ENCODE results near the gene ITGB5. TPM values are rescaled to one million over a fixed set of nuclear protein-coding genes. Genes with fewer than 3 reads are reported as not detected.
"Not testable (repeated sequence)": the region's sequence is repeated elsewhere in the genome, so short reads cannot be mapped to it uniquely, and the experiment has no call there.

ITGB5 gene
- total and polyA plus RNA-seq, 2 experiments from 2014 or later: 33.9 to 383 TPM

DNA sequence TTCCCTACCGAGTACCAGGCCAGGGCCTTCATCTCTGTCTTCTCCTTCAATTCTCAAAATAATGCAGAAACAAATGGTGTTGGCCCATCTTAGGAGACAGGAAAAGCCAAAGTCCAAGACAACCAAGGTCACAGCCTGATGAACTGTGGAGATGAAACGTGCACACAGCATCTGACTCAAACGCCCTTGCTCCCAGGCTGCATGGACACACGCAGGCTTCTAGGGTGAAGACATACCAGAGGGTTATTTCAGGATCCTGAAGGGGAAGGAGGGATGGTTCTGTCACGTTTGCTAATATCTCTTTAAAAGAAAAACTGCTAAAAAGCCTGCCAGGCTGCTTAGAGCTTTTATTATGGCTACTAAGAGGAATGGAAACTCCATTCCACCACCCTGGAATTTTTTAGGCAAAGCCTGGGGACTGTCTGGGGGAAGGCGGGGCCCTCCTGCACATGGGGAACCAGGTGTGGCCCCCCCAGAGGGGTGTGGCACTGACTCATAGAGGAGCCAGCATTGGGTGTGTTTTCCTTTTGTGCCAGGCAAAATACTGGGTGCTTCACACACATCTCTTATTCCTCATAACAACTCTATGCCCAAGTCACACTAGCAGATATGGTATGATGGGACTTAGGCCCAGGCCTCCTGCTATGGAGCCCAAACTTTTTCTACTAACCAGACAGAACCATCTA lies 94.0 kb downstream of the ITGB5 start:
- Histone ChIP-seq H3K4me3 (no peak overlapping the region), H3K27ac (peak overlapping the region; percentile 98), H2AFZ (no peak overlapping the region), H3K27me3 (replicated peaks; ENCODE audit: insufficient read depth) (no peaks in the 10 kb centered on the region), H3K4me1 (ENCODE audit: insufficient read depth) (peaks cover 40% of the 10 kb centered on the region), H3K4me2 (ENCODE audit: unreplicated experiment) (peak overlapping the region; percentile 70), H3K9me2 (ENCODE audit: insufficient read depth) (no peaks in the 10 kb centered on the region), H3K9ac (peak overlapping the region; percentile 84), H3F3A (ENCODE audit: insufficient read depth) (peaks cover 41% of the 10 kb centered on the region), H3K36me3 (ENCODE audit: low read depth) (peaks cover 12% of the 10 kb centered on the region; the same call in 1 of the 2 replicates), H3K79me2 (ENCODE audit: insufficient read depth) (peaks cover 26% of the 10 kb centered on the region), H3K9me3 (ENCODE audit: low read depth) (no peaks in the 10 kb centered on the region), H4K20me1 (ENCODE audit: insufficient read depth) (no peaks in the 10 kb centered on the region)
- TF ChIP-seq EZH2 (IDR thresholded peaks at IDR 0.05; ENCODE audit: insufficient read depth, poor library complexity, severe bottlenecking) (no peak), EZH2phosphoT487 (IDR thresholded peaks at IDR 0.05; ENCODE audit: insufficient read depth, low read depth) (no peak)
- in situ Hi-C loops (cut with MboI): loop anchor here (10.0 kb wide), 1 partner anchor 92 kb away; the partner anchor contains the start of gene ITGB5
- DNase-seq: peak; percentile 56
- 76 to 81% methylated on average over 6 of the region's 6 CpGs for WGBS, 2 experiments (ENCODE audit: low coverage in 1 of 2, low lambda C conversion rate in 2 of 2, missing lambda C conversion rate in 2 of 2)

DNA sequence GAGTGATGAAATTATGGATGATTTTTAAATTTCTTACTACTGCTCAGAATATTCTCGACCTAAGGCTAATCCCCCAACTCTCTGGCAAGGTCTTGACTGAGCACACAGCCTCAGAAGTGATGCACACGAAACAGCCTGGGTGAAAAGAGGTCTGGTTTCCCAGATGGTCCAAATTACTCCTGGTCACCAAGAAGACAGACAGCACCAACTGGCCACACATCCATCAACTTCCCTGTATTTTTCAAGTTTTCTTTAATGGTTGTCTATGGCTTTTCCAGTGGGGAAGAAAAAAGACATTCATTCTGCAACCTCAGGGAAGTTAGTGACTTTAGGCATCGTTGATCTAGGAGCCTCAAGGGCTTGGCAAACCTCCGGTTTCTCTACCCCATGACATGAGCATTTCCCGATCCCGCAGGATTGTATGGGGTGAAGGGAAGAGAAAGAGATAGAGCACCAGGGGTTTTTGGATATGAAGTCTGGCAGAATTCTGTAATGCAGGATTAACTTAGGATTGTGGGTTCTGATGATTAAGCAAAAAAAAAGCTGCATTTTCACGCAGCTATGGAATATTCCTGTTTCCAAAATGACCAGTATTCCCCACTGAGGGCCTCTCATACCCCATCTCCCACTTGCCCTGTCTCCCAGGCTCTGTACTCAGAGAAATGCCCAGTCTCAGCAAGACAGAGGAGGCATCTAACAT lies 94.7 kb downstream of the ITGB5 start:
- Histone ChIP-seq H3K9me3 (ENCODE audit: low read depth) (no peaks in the 10 kb centered on the region), H4K20me1 (ENCODE audit: insufficient read depth) (no peaks in the 10 kb centered on the region), H3K4me3 (peak overlapping the region; percentile 36), H3K9ac (peak overlapping the region; percentile 84), H3F3A (ENCODE audit: insufficient read depth) (peaks cover 42% of the 10 kb centered on the region), H3K4me2 (ENCODE audit: unreplicated experiment) (peak overlapping the region; percentile 70), H3K36me3 (ENCODE audit: low read depth) (peaks cover 8% of the 10 kb centered on the region; the same call in 1 of the 2 replicates), H3K79me2 (ENCODE audit: insufficient read depth) (peaks cover 33% of the 10 kb centered on the region), H3K27me3 (replicated peaks; ENCODE audit: insufficient read depth) (no peaks in the 10 kb centered on the region), H3K27ac (peak overlapping the region; percentile 98), H2AFZ (no peak overlapping the region), H3K4me1 (ENCODE audit: insufficient read depth) (peaks cover 42% of the 10 kb centered on the region), H3K9me2 (ENCODE audit: insufficient read depth) (no peaks in the 10 kb centered on the region)
- in situ Hi-C loops (cut with MboI): loop anchor here (10.0 kb wide), 1 partner anchor 92 kb away; the partner anchor contains the start of gene ITGB5
- 58% methylated on average over 7 of the region's 7 CpGs for WGBS, 2 experiments (ENCODE audit: low coverage in 1 of 2, low lambda C conversion rate in 2 of 2, missing lambda C conversion rate in 2 of 2)
- peak; percentile 35 for DNase-seq
- TF ChIP-seq EZH2phosphoT487 (IDR thresholded peaks at IDR 0.05; ENCODE audit: insufficient read depth, low read depth): no peak
- no peak for TF ChIP-seq EZH2 (IDR thresholded peaks at IDR 0.05; ENCODE audit: insufficient read depth, poor library complexity, severe bottlenecking)

DNA sequence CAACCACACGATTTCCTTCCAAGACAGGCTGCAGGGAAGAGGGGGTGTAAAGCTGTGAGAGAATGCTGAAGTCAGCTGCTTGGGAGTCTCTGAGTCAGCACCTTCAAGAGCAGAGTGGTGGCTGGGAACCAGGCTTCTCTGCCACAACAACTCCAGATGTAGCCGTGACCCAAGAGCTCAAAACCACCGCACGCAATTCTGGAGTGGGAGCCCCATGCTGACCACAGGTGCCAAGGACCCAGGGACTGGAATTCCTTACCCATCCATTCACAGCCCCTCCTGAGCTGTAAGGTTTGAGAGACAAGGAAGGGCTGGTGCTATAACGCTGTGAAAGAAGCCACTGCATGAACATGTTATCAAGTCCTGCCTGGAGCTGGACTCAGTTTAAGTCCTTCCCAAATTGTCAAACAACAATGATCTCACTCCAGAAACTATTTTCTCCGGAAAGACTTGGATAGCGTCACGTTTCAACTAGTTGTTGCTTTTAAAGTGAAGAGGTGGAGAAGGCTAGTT lies 95.5 kb downstream of the ITGB5 start:
- H3K27ac ChIP-seq: peak overlapping the region; percentile 98
- no peak for TF ChIP-seq EZH2 (IDR thresholded peaks at IDR 0.05; ENCODE audit: insufficient read depth, poor library complexity, severe bottlenecking)
- no peak for TF ChIP-seq EZH2phosphoT487 (IDR thresholded peaks at IDR 0.05; ENCODE audit: insufficient read depth, low read depth)
- no peaks in the 10 kb centered on the region for H4K20me1 ChIP-seq (ENCODE audit: insufficient read depth)
- H3K9ac ChIP-seq: peak overlapping the region; percentile 84
- WGBS, 2 experiments (ENCODE audit: low coverage in 1 of 2, low lambda C conversion rate in 2 of 2, missing lambda C conversion rate in 2 of 2): 0 to 3% methylated on average over 8 of the region's 8 CpGs
- H3K9me3 ChIP-seq (ENCODE audit: low read depth): no peaks in the 10 kb centered on the region
- peaks cover 50% of the 10 kb centered on the region for H3K4me1 ChIP-seq (ENCODE audit: insufficient read depth)
- peak overlapping the region; percentile 70 for H3K4me2 ChIP-seq (ENCODE audit: unreplicated experiment)
- H3K9me2 ChIP-seq (ENCODE audit: insufficient read depth): no peaks in the 10 kb centered on the region
- in situ Hi-C loops (cut with MboI): loop anchor here (10.0 kb wide), 1 partner anchor 93 kb away; the partner anchor contains the start of gene ITGB5
- H2AFZ ChIP-seq: no peak overlapping the region
- H3K4me3 ChIP-seq: peak overlapping the region; percentile 36
- peaks cover 5% of the 10 kb centered on the region; the same call in 1 of the 2 replicates for H3K36me3 ChIP-seq (ENCODE audit: low read depth)
- H3K79me2 ChIP-seq (ENCODE audit: insufficient read depth): peaks cover 40% of the 10 kb centered on the region
- no peaks in the 10 kb centered on the region for H3K27me3 ChIP-seq (replicated peaks; ENCODE audit: insufficient read depth)
- DNase-seq: peak; percentile 99
- H3F3A ChIP-seq (ENCODE audit: insufficient read depth): peaks cover 50% of the 10 kb centered on the region

DNA sequence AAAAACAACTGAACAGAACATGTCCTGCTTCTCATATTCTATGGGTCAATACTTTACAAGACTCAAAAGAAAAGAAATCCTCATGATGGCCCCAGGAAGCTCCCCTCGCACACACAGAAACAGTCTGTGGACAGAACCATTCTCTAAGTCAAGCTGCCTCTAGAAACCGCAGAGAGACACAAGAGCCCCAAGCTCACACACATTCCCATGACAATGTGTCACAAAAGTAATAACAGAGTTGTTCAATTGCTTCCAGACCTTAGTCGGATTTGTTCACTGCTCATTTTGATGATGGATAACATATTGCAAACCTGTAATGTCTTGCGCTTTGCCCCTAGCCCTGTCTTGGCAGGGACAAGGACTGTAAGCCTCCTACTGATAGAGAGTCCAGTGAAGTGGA lies 96.0 kb downstream of the ITGB5 start:
- H3K9me3 ChIP-seq (ENCODE audit: low read depth): no peaks in the 10 kb centered on the region
- H3K36me3 ChIP-seq (ENCODE audit: low read depth): peaks cover 5% of the 10 kb centered on the region; the same call in 1 of the 2 replicates
- peaks cover 42% of the 10 kb centered on the region for H3K79me2 ChIP-seq (ENCODE audit: insufficient read depth)
- WGBS, 2 experiments (ENCODE audit: low coverage in 1 of 2, low lambda C conversion rate in 2 of 2, missing lambda C conversion rate in 2 of 2): 9 to 14% methylated on average over 4 of the region's 4 CpGs
- no peaks in the 10 kb centered on the region for H3K27me3 ChIP-seq (replicated peaks; ENCODE audit: insufficient read depth)
- H4K20me1 ChIP-seq (ENCODE audit: insufficient read depth): no peaks in the 10 kb centered on the region
- in situ Hi-C loops (cut with MboI): loop anchor here (10.0 kb wide), 1 partner anchor 94 kb away; the partner anchor contains the start of gene ITGB5
- peak; percentile 91 for DNase-seq
- no peaks in the 10 kb centered on the region for H3K9me2 ChIP-seq (ENCODE audit: insufficient read depth)
- peak overlapping the region; percentile 51 for H3K4me2 ChIP-seq (ENCODE audit: unreplicated experiment)
- peak overlapping the region; percentile 35 for H3K4me3 ChIP-seq
- H3K4me1 ChIP-seq (ENCODE audit: insufficient read depth): peaks cover 55% of the 10 kb centered on the region
- peak overlapping the region; percentile 98 for H3K27ac ChIP-seq
- H3K9ac ChIP-seq: peak overlapping the region; percentile 84
- H2AFZ ChIP-seq: no peak overlapping the region
- peaks cover 50% of the 10 kb centered on the region for H3F3A ChIP-seq (ENCODE audit: insufficient read depth)
- peak; percentile 67; the same call in 1 of the 2 replicates for TF ChIP-seq EZH2phosphoT487 (IDR thresholded peaks at IDR 0.05; ENCODE audit: insufficient read depth, low read depth)
- no peak for TF ChIP-seq EZH2 (IDR thresholded peaks at IDR 0.05; ENCODE audit: insufficient read depth, poor library complexity, severe bottlenecking)

DNA sequence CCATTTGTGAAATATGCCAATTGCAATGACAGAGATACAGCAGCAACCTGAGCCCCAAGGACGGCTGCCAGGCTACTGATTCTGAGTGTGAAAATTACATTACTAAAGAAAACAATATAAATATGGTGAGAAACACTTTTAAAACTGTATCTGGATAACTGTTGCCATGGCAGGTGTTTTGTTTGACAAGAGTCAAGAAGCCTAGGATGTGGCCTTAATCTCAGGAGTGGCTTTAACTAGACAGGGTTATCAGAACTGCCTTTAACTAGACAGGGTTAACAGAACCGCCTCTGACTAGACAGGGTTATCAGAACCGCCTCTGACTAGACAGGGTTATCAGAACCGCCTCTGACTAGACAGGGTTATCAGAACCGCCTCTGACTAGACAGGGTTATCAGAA lies 98.1 kb downstream of the ITGB5 start:
- 87 to 98% methylated on average over 2 to 5 of the region's 5 CpGs for WGBS, 2 experiments (ENCODE audit: low coverage in 1 of 2, low lambda C conversion rate in 2 of 2, missing lambda C conversion rate in 2 of 2)
- in situ Hi-C loops (cut with MboI); H2AFZ ChIP-seq; H3K9me2 ChIP-seq (ENCODE audit: insufficient read depth); H3K9ac ChIP-seq; H3K4me2 ChIP-seq (ENCODE audit: unreplicated experiment); H3K36me3 ChIP-seq (ENCODE audit: low read depth); H3K4me3 ChIP-seq; H4K20me1 ChIP-seq (ENCODE audit: insufficient read depth); H3K27ac ChIP-seq; H3K27me3 ChIP-seq (replicated peaks; ENCODE audit: insufficient read depth); DNase-seq; H3K9me3 ChIP-seq (ENCODE audit: low read depth): not testable (repeated sequence)
- peaks cover 49% of the 10 kb centered on the region for H3K79me2 ChIP-seq (ENCODE audit: insufficient read depth)
- peaks cover 57% of the 10 kb centered on the region for H3K4me1 ChIP-seq (ENCODE audit: insufficient read depth)
- H3F3A ChIP-seq (ENCODE audit: insufficient read depth): peaks cover 45% of the 10 kb centered on the region
